Heart right ventricle (tissue), 16 donors: ENCODE results near the gene LSM6. TPM values are rescaled to one million over a fixed set of nuclear protein-coding genes. Genes with fewer than 3 reads are reported as not detected.

Source experiments
- ATAC-seq, 8 donors: fragments of 200-7000 bp; cut with Tn5 transposase; one replicate each; pipeline ENCODE4 v1.9.1; 2020; ENCODE audit warnings: mild to moderate bottlenecking in 8 of 8, moderate library complexity in 8 of 8, moderate number of reproducible peaks in 1 of 8
- DNase-seq, 2 donors: peaks; one replicate each; pipeline ENCODE4 v3.0.0-alpha.2; 2020
- H3K27ac ChIP-seq, 10 donors: fragments of 200-600 bp; sonication (generic) in 2 of 10; one replicate each; pipeline versions ENCODE4 v1.5.0 to v1.8.0; 2020 to 2022; ENCODE audit warnings: mild to moderate bottlenecking in 3 of 10
- H3K27me3 ChIP-seq, 7 donors: fragments of 200-600 bp; one replicate each; pipeline ENCODE4 v1.8.0; 2021 to 2022; ENCODE audit warnings: mild to moderate bottlenecking in 2 of 7
- H3K36me3 ChIP-seq, 9 donors: fragments of 200-600 bp; sonication (generic) in 1 of 9; one replicate each; pipeline versions ENCODE4 v1.5.0 to v1.8.0; 2020 to 2022; ENCODE audit warnings: mild to moderate bottlenecking in 2 of 9
- H3K4me1 ChIP-seq, 9 donors: fragments of 200-600 bp; sonication (generic) in 1 of 9; one replicate each; pipeline versions ENCODE4 v1.5.0 to v1.8.0; 2020 to 2022; ENCODE audit warnings: mild to moderate bottlenecking in 4 of 9
- H3K4me3 ChIP-seq, 10 donors: fragments of 200-600 bp; sonication (generic) in 2 of 10; one replicate each; pipeline versions ENCODE4 v1.5.0 to v1.8.0; 2020 to 2022; ENCODE audit warnings: mild to moderate bottlenecking in 7 of 10, moderate library complexity in 2 of 10
- H3K9me3 ChIP-seq, 11 donors: fragments of 200-600 bp in 10 of 11; sonication (generic) in 2 of 11; one replicate each; pipeline versions ENCODE4 v1.5.0 to v1.8.0; 2013 to 2022; ENCODE audit warnings: mild to moderate bottlenecking in 2 of 11, control low read depth in 1 of 11, moderate library complexity in 1 of 11
- CTCF ChIP-seq, 9 donors: fragments of 200-600 bp; sonication (generic) in 2 of 9; IDR thresholded peaks; one replicate each; pipeline versions ENCODE4 v1.5.0 to v1.8.0; 2021 to 2022; ENCODE audit warnings: antibody characterized with exemption in 9 of 9, mild to moderate bottlenecking in 5 of 9, moderate library complexity in 1 of 9
- WGBS, 2 donors: extraction: QIAGEN DNeasy Blood & Tissue Kit; methylation state at CpG; one replicate each; pipeline ENCODE4 v1.1.7; 2013; ENCODE audit warnings: inconsistent platforms in 1 of 2; 5-methylcytosine and 5-hydroxymethylcytosine counted together
- intact Hi-C, 10 donors: fragments of 100-400 bp; cut with DNase I; formaldehyde crosslinking; loops; one replicate each; pipeline versions ENCODE4 v1.11.1 to v1.14.2; 2022
- polyA plus RNA-seq, 2 donors: library from polyadenylated mRNA; stranded (reverse); fragments of 200-250 nt; gene quantifications; one replicate each; pipeline ENCODE4 v1.2.3, GENCODE V29; 2013
- total RNA-seq, 10 donors: library from RNA; stranded (reverse); fragmentation: NEBNext Ultra II Directional in 3 of 10; extraction: Animal tissue kit (Norgen Biotek cat#: 25700) in 3 of 10; gene quantifications; one replicate each; pipeline versions ENCODE4 v1.2.1 to v1.2.4, GENCODE V29; 2021 to 2023
- donor health status: Arrhythmogenic right ventricular cardiomyopathy.
- donor health status: ischemic (EF 13 %, LVEDD 7.1; RV severe dilation, severe dysfunction).
- donor health status: healthy with polysubstance abuse.
- donor health status: DM: no; HTN: yes; CAD: no.
- donor health status: DM: no; HTN: no; CAD: no.
- donor health status: ischemic (EF 25% LVEDD 6.9; RV normal size, moderate dysfunction).
- donor health status: ischemic (EF 25% LVEDD 5.7; RV mildly dilated, moderate dysfunction).
- donor health status: healthy.
- donor health status: DM: yes; HTN: yes; CAD: no.
- donor health status: Ischemic cardiomyopathy.
- donor health status: ischemic (EF 35%, LVEDD 5.7; RV mildly dilated, moderate dysfunction).
- donor health status: nonischemic (EF 11% LVEDD 7.7; RV severe dilation, severe dysfunction).
- donor health status: DM: yes; HTN: yes; CAD: no.
- donor health status: PGD.
- donor health status: ischemic (EF 29% LVEDD 5.4; RV normal size, mild dysfunction).
- donor health status: nonischemic (EF 23%, LVEDD 6.1; RV moderate dilation, normal function).

LSM6 gene
- total and polyA plus RNA-seq, 12 donors = 8.7 to 24.4 (median 11.8) TPM

- H3K27me3 ChIP-seq = peaks cover 0 to 7% (median 0%) of the 10 kb centered on the region in 7 donors
- ATAC-seq (no peak), DNase-seq (no peak)
- H3K27ac ChIP-seq = no peak overlapping the region
- TF ChIP-seq CTCF (IDR thresholded peaks at IDR 0.05) = no peak
- H3K36me3 ChIP-seq = no peaks in the 10 kb centered on the region
- H3K4me1 ChIP-seq = no peaks in the 10 kb centered on the region
- H3K9me3 ChIP-seq = no peaks in the 10 kb centered on the region
- intact Hi-C loops = no loop called here
- no peak overlapping the region for H3K4me3 ChIP-seq
Measured at GRCh38 chr4:146142768-146143167, 32.8 kb upstream of the LSM6 start.

GRCh38 chr4:146143888-146144287 is 31.6 kb upstream of the LSM6 start:
- Histone ChIP-seq H3K4me3 (no peak overlapping the region), H3K27me3 (peaks cover 0 to 7% (median 0%) of the 10 kb centered on the region in 7 donors), H3K9me3 (no peaks in the 10 kb centered on the region), H3K4me1 (no peaks in the 10 kb centered on the region), H3K27ac (no peak overlapping the region), H3K36me3 (no peaks in the 10 kb centered on the region)
- ATAC-seq = no peak
- no peak for TF ChIP-seq CTCF (IDR thresholded peaks at IDR 0.05)
- 86 to 94% methylated on average over 3 of the region's 3 CpGs for WGBS, 2 donors
- intact Hi-C loops = no loop called here
- no peak for DNase-seq

GRCh38 chr4:146146918-146147317 is 28.6 kb upstream of the LSM6 start:
- DNase-seq (no peak), ATAC-seq (no peak)
- Histone ChIP-seq H3K4me3 (no peak overlapping the region), H3K36me3 (no peaks in the 10 kb centered on the region), H3K27ac (no peak overlapping the region), H3K4me1 (no peaks in the 10 kb centered on the region), H3K27me3 (peaks cover 0 to 3% (median 0%) of the 10 kb centered on the region in 7 donors), H3K9me3 (no peaks in the 10 kb centered on the region)
- intact Hi-C loops = no loop called here
- 92 to 93% methylated on average over 3 of the region's 3 CpGs for WGBS, 2 donors
- no peak for TF ChIP-seq CTCF (IDR thresholded peaks at IDR 0.05)

GRCh38 chr4:146148021-146148420 is 27.5 kb upstream of the LSM6 start:
- Histone ChIP-seq H3K27ac (no peak overlapping the region), H3K9me3 (no peaks in the 10 kb centered on the region), H3K36me3 (no peaks in the 10 kb centered on the region), H3K27me3 (peaks cover 0 to 3% (median 0%) of the 10 kb centered on the region in 7 donors), H3K4me3 (no peak overlapping the region), H3K4me1 (no peaks in the 10 kb centered on the region)
- 74 to 75% methylated on average over 4 of the region's 4 CpGs for WGBS, 2 donors
- ATAC-seq (no peak), DNase-seq (no peak)
- intact Hi-C loops = no loop called here
- no peak for TF ChIP-seq CTCF (IDR thresholded peaks at IDR 0.05)
